Neural crest cell (in vitro differentiated cells): ENCODE results near the gene SMYD4. TPM values are rescaled to one million over a fixed set of nuclear protein-coding genes. Genes with fewer than 3 reads are reported as not detected.

Experiments
- DNase-seq: peaks from one replicate; pipeline ENCODE4 v3.0.0; 2021; ENCODE audit warnings: low read depth, mixed read lengths, low spot score
- H3K27ac Mint-ChIP-seq: one replicate; pipeline ENCODE4 v1.8.0; 2021; ENCODE audit warnings: mild to moderate bottlenecking, mixed read lengths; ENCODE audit not compliant: unreplicated experiment
- H3K27me3 Mint-ChIP-seq: 2 replicates; pipeline ENCODE4 v1.8.0; 2021; ENCODE audit warnings: low read depth, mild to moderate bottlenecking, mixed read lengths
- H3K36me3 Mint-ChIP-seq: 2 replicates; pipeline ENCODE4 v1.8.0; 2021; ENCODE audit warnings: low read depth, mild to moderate bottlenecking, mixed read lengths
- H3K4me1 Mint-ChIP-seq: 2 replicates; pipeline ENCODE4 v1.8.0; 2021; ENCODE audit warnings: mixed read lengths
- H3K4me3 Mint-ChIP-seq: one replicate; pipeline ENCODE4 v1.8.0; 2021; ENCODE audit warnings: mild to moderate bottlenecking, mixed read lengths
- H3K9me3 Mint-ChIP-seq: 2 replicates; pipeline ENCODE4 v1.8.0; 2021; ENCODE audit warnings: mixed read lengths
- total RNA-seq: library from RNA; stranded (reverse); gene quantifications from 2 replicates; pipeline ENCODE4 v1.2.1, GENCODE V29; 2021
- TF ChIP-seq, protein P1 (sequence below): fragments of 200-600 bp; sonication (generic); conservative IDR thresholded peaks from 2 replicates; pipeline ENCODE4 v1.5.0; 2021; ENCODE audit warnings: antibody characterized with exemption, mild to moderate bottlenecking

Gene SMYD4
- total RNA-seq, 1 donor from 2014 or later: 32.2 TPM

- Mint-ChIP-seq H3K27ac (no peak overlapping the region), H3K36me3 (no peaks in the 10 kb centered on the region), H3K27me3 (no peaks in the 10 kb centered on the region), H3K4me3 (no peak overlapping the region), H3K9me3 (no peaks in the 10 kb centered on the region), H3K4me1 (no peaks in the 10 kb centered on the region)
- DNase-seq: no peak
- TF ChIP-seq, protein P1, sequence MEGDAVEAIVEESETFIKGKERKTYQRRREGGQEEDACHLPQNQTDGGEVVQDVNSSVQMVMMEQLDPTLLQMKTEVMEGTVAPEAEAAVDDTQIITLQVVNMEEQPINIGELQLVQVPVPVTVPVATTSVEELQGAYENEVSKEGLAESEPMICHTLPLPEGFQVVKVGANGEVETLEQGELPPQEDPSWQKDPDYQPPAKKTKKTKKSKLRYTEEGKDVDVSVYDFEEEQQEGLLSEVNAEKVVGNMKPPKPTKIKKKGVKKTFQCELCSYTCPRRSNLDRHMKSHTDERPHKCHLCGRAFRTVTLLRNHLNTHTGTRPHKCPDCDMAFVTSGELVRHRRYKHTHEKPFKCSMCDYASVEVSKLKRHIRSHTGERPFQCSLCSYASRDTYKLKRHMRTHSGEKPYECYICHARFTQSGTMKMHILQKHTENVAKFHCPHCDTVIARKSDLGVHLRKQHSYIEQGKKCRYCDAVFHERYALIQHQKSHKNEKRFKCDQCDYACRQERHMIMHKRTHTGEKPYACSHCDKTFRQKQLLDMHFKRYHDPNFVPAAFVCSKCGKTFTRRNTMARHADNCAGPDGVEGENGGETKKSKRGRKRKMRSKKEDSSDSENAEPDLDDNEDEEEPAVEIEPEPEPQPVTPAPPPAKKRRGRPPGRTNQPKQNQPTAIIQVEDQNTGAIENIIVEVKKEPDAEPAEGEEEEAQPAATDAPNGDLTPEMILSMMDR: no peak
Measured at GRCh38 chr17:1797323-1797722, 32.4 kb downstream of the SMYD4 start.

- Mint-ChIP-seq H3K4me3 (no peak overlapping the region), H3K4me1 (no peaks in the 10 kb centered on the region), H3K27me3 (no peaks in the 10 kb centered on the region), H3K9me3 (no peaks in the 10 kb centered on the region), H3K36me3 (no peaks in the 10 kb centered on the region), H3K27ac (no peak overlapping the region)
- DNase-seq: no peak
- TF ChIP-seq, protein P1: no peak
Measured at GRCh38 chr17:1796800-1797199, 32.9 kb downstream of the SMYD4 start.

DNA sequence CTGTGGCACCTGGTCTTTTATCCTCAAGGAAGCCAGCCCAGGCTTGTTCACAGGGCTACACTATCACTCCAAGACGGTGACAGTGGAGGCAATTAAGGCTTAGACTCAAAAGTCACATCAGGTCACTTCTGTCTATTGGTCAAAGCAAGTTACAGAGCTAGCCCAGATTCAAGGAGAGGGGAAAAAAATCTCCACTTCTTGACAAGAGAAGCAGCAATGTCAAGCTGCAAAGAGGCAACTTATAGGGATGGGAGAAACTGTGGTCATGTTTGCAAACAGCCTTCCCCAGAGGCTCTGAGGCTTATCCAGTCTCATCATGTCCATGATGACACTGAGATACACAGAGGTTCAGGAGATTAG, 36.3 kb downstream of the SMYD4 start:
- Mint-ChIP-seq H3K4me3 (no peak overlapping the region), H3K4me1 (no peaks in the 10 kb centered on the region), H3K9me3 (no peaks in the 10 kb centered on the region)

DNA sequence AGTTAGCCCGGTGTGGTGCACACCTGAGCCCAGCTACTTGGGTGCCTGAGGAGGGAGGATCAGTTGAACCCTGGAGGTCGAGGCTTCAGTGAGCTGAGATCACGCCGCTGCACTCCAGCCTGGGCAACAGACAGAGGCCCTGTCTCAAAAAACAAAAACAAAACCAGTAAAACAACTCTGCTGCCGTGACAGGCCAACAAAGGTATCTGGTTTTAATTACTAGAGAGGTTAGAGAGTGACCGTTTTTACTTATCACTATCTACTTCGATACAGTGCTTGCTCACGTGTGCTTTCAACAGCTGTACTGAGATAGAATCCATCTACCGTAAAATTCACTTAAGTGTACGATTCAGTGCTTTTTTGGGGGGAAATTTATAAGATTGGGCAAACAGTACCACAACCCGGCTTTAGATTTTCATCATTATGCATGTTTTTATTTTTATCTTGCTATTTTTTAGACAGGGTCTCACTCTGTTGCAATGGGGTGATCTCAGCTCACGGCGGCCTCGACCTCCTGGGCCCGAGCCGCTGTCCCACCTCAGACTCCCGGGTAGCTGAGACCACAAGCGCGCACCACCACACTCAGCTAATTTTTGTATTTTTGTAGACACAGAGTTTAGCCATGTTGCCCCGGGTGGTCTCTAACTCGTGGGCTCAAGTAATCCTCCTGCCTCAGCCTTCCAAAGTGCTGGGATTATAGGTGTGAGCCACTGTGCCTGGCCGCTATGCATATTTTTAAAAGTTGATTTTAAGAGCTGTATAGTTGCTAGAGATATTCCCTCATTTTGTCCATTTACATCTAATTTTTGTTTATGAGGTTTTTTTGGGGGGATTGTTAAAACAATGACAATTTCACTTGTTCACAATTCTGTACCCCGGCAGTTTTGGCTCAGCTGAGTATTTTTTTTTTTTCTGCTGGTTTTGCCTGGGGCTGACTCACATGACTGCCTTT, 36.9 kb downstream of the SMYD4 start:
- no peaks in the 10 kb centered on the region for H3K4me1 Mint-ChIP-seq
- no peaks in the 10 kb centered on the region for H3K9me3 Mint-ChIP-seq
- no peak overlapping the region for H3K4me3 Mint-ChIP-seq
- H3K27ac Mint-ChIP-seq: no peak overlapping the region
- H3K36me3 Mint-ChIP-seq: peaks cover 2% of the 10 kb centered on the region
- no peak for DNase-seq
- H3K27me3 Mint-ChIP-seq: no peaks in the 10 kb centered on the region
- TF ChIP-seq, protein P1: no peak

More for the DNA sequence above, 36.3 kb downstream of the SMYD4 start:
- Mint-ChIP-seq H3K36me3 (peaks cover 2% of the 10 kb centered on the region), H3K27ac (no peak overlapping the region), H3K27me3 (no peaks in the 10 kb centered on the region)
- TF ChIP-seq, protein P1: no peak
- DNase-seq: no peak

DNA sequence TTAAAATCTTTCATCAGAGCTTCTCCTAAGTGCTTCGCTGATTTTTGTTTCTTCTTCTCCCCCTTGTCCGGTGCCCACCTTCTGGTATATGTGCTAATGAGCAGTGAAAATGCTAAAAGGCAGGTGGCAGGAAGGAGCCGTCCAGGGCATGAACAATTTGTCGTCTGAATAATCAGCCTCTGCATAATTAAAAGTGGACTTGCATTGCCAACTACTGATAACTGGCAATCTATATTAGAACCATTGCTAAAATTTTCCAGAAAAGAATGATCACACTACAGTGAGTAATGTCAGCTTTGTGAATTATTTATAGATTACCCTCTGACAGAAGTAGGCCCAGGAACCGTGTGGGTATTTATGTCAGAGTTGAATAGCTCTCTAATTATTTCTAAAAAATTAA, 39.8 kb downstream of the SMYD4 start:
- Mint-ChIP-seq H3K4me3 (no peak overlapping the region), H3K27ac (no peak overlapping the region), H3K36me3 (peaks cover 2% of the 10 kb centered on the region), H3K4me1 (no peaks in the 10 kb centered on the region), H3K9me3 (no peaks in the 10 kb centered on the region), H3K27me3 (no peaks in the 10 kb centered on the region)
- DNase-seq: no peak
- TF ChIP-seq, protein P1: no peak
